GM19239 (cell line): Measurements from ENCODE around the gene BEND6.

Experiments used
- DNase-seq: peaks from one replicate; pipeline ENCODE4 v3.0.0; 2011; ENCODE audit warnings: low spot score; ENCODE audit not compliant: insufficient read length
- FAIRE-seq: peaks from 2 replicates; lab custom pipeline; 2011; peaks lifted over from hg19 to GRCh38; lab: Jason Lieb, UNC

BEND6 gene

GRCh38 chr6:56938649-56939191 is 16.2 kb upstream of the BEND6 start:
- FAIRE-seq (no peak), DNase-seq (no peak)

GRCh38 chr6:56940463-56940862 is 14.4 kb upstream of the BEND6 start:
- DNase-seq, result no peak
- FAIRE-seq, result no peak

- DNase-seq, result no peak
- FAIRE-seq, result no peak
Measured at GRCh38 chr6:56940977-56941376, 13.9 kb upstream of the BEND6 start.

DNA sequence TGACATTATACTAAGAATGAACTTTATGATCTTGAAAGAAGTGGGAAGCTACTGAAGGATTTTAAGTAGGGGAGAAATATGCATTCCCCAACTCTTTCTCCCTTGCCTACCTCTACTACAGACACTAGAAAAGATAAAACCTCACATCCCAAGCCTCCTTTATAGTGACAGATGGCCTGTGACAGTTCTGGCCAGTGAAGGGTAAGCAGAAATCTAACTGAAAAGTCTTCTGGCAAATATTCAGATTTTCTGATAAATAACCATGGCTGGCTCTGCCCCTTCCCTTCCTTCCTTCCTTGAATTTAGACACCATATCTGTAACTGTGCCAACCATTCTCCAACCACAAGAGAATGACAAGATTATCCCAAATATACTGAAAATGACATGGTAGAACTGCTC is 10.2 kb upstream of the BEND6 start:
- FAIRE-seq (no peak), DNase-seq (no peak)

DNA sequence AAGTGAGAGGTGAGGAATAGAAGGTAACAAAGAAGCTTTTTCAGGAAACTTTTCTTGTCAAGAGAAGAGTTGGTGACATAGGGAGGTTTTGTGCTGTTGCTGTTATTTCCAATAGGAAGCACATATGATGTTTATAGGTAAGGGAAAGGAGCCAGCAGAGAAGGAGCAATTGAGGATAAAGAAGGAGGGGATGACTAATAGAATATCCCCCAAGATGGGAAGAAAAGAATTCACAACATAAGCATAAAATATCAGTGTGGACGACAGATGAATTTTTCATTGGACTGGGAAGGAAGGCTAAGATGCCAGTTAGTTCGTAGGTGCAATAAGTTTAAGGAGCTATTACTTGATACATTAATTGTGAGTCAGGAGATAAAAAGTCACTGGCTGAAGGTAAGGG is 8.5 kb upstream of the BEND6 start:
- FAIRE-seq, result no peak
- DNase-seq, result no peak

DNA sequence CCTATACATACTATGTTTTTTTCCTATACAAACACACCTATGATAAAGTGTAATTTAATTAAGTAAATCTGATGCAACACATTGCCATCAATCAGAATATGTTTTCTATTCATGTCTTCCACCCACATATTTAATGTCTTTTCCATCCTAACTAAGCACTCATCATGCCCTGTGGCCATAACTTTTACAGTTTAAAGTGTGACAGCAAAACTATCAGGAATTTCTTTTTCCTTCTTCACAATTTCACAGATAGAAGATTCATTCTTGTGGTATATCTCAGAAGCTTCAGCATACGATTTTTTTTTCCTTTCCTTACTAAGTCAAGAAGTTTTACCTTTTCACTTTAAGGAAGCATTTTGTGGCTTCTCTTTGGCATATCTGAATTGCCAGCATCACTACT is 7.0 kb upstream of the BEND6 start:
- no peak for DNase-seq
- FAIRE-seq, result no peak

DNA sequence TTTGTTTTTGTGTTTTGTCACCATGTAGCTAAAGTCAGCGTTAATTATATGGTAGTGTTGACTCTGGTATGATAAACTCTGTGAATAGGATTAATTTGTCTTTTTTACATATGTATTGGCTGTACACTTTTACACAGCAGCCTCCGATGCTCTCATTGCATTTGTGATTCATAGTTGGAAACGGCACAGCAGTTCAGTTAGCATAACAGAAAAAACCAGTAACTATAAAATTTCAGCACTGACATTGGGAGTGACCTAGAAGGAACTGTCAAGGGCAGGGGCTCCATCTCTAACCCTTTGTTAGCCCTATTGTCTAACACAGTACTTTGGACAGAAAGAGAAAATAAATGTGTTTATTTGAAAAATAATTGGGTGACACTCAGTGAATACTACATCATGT is 5.6 kb upstream of the BEND6 start:
- DNase-seq (no peak), FAIRE-seq (no peak)

- DNase-seq (no peak), FAIRE-seq (no peak)
Measured at GRCh38 chr6:56949925-56950495, 4.9 kb upstream of the BEND6 start.

- FAIRE-seq (no peak), DNase-seq (no peak)
Measured at GRCh38 chr6:56951049-56951831, 3.7 kb upstream of the BEND6 start.

GRCh38 chr6:56953597-56954402 is 1.1 kb upstream of the BEND6 start:
- DNase-seq (no peak), FAIRE-seq (peak; percentile 80)

DNA sequence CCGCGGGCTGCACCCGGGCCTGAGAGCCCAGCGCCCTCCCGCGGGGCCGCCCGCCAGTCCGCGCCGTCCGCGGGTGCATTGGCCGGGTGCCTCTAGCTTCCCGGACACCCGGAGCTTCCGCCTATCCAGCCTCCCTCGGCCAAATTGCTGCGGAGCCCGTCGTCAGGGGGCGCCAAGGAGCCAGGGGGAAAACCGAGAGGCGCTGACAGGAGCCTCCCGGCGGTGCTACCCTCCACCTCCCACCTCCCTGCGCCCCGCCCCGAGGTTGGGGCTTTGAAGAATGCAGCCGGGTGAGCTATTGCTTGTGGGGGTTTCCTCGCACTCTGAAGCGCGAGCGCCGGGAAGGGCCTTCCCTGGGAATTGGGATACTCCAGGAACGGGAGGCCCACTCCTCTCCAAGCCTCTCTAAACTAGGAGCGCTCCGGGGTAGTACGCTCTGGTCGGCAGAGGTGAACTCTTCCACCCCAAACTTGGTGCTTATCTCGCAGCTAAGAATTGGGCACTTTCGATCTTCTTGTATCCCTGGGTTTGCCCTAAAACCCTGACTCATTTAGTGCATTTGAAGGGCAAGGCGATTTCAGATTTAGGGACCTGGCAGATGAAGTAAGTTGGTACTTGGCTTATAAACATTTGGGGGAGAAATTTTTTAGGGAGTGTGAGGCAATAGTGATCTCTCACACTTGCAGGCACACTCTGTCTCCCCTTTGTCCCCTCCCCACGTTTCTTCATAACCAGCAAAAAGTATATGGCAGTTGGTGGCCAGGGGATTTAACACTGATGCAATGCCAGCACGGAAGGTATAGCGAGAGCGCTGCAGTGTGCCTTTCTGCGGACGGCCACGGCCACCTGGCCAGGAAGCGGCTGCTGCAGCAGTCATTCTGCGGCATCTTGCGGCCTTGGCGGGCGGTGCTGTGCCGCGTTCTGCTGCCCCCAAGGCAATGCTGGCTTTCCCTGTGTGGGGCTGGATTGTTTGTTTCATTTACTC is 556 bp downstream of the BEND6 start:
- FAIRE-seq, result peak; percentile 92

GRCh38 chr6:56956491-56956890 is 1.6 kb downstream of the BEND6 start:
- DNase-seq (no peak), FAIRE-seq (no peak)

More for the DNA sequence above, 556 bp downstream of the BEND6 start:
- peak; percentile 53 for DNase-seq

DNA sequence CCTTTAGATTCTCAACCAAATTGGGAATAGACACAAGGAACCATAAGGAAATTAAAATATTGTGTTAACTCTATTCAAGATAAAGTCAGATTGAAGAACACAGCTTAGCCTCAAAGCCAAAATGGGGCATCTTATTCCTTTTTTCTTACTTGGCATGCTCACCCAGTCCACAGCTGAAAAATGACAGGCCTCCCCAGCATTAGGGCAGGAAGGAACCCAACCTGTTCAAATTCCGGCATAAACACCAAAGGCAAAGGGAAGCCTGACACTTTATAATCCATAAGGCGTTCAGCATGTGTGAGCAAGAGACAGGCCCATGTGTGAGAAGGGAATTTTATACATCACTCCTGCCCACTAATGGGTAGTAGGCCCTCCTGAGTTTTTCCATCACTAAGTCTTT is 2.9 kb downstream of the BEND6 start:
- no peak for FAIRE-seq

DNA sequence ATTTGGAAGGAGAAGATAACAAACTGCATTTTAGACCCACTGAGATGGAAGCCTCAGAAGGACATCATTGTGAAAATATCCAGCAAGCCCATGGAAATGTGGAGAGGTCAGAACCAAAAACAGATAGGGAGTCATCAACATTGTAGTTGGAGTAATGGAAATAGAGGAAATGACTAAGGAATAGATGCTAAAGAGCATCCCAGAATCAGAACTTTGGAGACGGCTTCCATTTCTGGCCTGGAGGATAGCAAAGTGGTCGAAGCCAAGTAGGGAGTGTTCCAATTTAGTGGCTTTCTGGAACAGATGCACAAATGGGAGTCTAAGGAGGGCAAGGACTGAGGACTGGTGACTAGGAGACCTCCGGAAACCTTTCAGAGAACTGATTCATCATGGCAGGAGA is 3.6 kb downstream of the BEND6 start:
- DNase-seq (no peak), FAIRE-seq (no peak)

More for the DNA sequence above, 2.9 kb downstream of the BEND6 start:
- DNase-seq, result no peak

GRCh38 chr6:56959094-56959493 is 4.2 kb downstream of the BEND6 start:
- no peak for FAIRE-seq
- no peak for DNase-seq

GRCh38 chr6:56959938-56960337 is 5.0 kb downstream of the BEND6 start:
- FAIRE-seq (no peak), DNase-seq (no peak)

GRCh38 chr6:56961151-56961550 is 6.2 kb downstream of the BEND6 start:
- DNase-seq (no peak), FAIRE-seq (no peak)

DNA sequence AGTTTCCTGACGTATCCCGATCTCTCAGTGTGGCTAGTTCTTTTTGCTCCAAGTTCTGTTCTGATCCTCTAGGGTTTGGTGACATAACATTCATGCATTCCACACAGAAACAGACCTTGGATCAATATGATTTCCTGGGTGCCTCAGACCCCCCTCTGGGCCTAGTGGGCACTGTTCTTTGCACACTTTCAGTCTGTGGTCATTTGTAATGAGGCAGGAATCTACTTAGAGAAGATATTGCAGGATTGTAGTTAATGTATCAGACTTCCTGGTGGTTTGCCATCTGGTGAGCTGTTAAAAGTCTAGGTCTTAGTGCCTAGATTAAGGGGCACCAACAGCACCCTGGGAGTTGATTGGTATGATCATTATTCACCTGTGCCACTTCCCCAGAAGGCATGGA is 7.5 kb downstream of the BEND6 start:
- DNase-seq (no peak), FAIRE-seq (no peak)

- FAIRE-seq (no peak), DNase-seq (no peak)
Measured at GRCh38 chr6:56963043-56963442, 8.1 kb downstream of the BEND6 start.

GRCh38 chr6:56963793-56964192 is 8.9 kb downstream of the BEND6 start:
- DNase-seq, result no peak
- FAIRE-seq, result no peak
